NOMO-1 (cell line): ENCODE measurements around the gene CSF3R.
A peak's percentile ranks its signal among the peaks of the same experiment; 100 is the strongest.
"Not testable (repeated sequence)": the region's sequence is repeated elsewhere in the genome, so short reads cannot be mapped to it uniquely, and the experiment has no call there.

ENCODE experiments used
- DNase-seq, 2 experiments: peaks; one replicate each; lab custom pipeline; 2025; ENCODE audit not compliant: unreplicated experiment in 2 of 2; lab: John Stamatoyannopoulos, UW

The CSF3R gene

DNA sequence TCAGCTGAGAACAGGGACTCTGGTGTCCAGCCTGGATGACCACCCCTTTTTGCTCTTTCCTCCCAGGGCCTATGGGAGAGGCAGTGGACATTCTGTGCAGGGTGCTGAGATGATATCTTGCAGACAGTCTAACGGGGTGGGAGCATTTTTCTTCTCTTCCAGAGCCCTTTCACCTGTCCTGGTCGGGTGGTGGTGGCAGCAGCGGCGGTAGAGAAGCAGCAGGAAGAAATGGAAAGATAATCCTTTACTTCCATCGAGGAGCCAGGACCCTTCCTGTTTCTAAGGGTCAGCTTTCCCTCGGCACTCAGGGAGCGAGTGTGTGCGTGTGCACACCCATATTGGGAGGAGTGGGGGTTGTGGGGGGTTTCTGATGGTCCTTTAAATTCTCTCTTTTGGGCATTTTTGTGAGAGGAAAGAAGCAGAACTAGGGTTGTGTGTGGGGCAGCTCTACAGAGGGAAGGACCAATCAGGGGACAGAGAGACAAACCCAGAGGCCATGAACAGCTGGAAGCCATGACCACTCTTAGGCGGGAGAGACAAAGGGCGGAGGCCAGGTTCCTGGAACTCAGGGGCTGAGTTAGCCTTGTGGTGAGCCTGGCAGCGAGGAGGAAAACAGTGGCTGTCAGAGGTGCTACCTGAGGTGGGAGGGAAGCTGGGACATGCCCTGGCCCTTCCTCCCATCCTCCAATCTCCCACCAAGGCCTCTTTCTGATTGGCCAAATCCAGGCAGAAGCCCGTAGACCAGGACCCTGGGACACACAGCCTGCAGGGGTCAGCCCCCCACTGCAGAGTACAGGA, 31.2 kb upstream of the CSF3R start:
- no peak for DNase-seq

- no peak for DNase-seq
Observed at GRCh38 chr1:36512842-36513241, 30.1 kb upstream of the CSF3R start.

- no peak for DNase-seq
Observed at GRCh38 chr1:36511804-36512798, 29.4 kb upstream of the CSF3R start.

DNA sequence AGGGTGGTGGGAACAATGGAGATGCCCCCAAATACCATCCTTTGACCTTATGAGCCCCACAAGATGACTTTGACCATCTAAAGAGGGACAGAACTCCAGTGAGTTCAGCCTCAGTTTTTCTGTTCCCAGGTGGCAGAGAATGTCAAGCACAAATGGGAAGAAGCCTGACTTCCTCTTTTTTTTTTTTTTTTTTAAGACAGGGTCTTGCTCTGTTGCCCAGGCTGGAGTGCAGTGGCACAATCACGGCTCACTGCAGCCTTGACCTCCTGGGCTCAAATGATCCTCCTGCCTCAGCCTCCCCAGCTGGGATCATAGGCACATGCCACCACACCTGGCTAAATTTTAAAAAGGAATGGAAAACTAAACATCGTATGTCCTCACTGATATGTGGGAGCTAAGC, 28.5 kb upstream of the CSF3R start:
- not testable (repeated sequence) for DNase-seq

- no peak for DNase-seq
Observed at GRCh38 chr1:36510418-36510817, 27.7 kb upstream of the CSF3R start.

GRCh38 chr1:36508257-36508656, 25.5 kb upstream of the CSF3R start:
- DNase-seq: no peak

DNA sequence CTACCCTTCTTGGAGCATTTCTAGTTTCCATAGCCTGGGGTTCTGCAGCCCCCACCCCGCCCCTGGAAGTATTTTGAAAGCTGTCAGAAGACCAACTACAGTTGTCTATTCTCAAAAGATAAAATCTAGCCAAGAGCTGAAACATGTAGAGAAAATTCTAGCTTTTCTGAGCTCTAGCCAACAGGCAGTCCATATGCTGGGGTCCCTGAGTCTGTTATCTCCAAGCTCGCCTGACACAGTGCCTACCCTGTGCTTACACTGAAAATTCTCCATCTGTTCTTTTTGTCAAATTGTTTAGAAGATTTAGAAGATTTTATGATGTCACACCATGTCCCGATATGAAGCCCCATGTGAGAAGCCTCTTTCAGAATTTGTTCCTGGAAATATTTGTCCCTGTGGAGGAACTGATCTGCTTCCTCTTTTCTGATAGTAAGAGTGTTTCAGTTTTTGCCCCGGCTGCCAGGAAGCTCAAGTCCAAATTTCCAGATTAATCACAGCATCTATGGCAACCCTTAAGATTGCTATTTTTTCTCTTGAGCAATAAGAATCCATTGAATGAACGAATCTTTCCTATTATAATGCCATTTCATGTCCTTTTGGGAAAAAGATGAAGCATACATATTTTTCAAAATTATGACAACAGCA, 23.7 kb upstream of the CSF3R start:
- no peak for DNase-seq

DNA sequence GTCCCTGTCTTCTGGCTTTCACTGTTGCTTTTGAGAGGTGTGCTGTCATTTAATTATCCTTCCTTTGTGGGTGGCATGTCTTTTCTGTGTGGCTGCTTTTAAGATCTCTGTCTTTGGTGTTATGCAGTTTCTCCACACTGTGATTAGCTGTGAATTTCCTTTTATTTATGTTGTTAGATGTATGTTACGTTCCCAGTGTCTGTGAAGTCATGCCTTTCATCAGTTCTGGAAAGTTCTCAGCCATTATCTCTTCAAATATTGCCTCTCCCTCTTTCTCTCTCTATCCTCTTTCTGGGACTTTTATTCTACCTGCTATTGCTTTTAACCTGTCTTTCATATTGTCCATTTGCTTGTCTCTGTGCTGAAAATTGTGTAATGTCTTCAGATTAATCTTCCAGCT, 21.0 kb upstream of the CSF3R start:
- DNase-seq: no peak

DNA sequence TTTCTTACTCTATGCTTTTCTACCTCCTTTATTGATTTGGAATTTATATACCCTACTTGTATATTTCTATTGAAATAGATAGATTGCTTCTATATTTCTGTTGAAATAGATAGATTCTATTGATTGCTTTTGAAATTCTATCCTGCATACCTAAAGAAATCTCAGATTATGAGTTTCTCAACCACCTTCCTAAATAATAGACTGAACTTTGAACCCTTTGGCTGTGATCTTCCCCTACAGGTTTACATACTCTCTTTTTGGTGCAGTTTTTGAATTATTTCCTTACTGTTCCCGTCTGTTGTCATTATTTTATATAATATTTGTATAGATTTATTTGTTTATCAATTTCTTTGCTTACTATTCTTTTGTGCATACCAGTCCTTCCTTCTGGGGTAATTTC, 20.4 kb upstream of the CSF3R start:
- DNase-seq: no peak

DNA sequence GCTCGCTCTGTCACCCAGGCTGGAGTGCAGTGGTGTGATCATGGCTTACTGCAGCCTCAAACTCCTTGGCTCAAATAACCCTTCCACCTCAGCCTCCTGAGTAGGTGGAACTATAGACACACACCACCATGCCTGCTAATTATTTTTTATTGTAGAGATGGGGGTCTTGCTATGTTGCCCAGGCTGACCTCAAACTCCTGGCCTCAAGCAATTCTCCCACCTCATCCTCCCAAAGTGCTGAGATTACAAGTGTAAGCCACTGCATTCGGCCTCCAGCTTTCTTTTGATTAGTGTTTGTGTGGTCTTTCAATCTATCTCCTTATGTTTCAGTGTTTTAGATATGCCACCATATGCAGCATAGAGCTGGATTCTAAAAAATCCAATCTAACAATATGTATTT, 19.9 kb upstream of the CSF3R start:
- no peak for DNase-seq

- DNase-seq: not testable (repeated sequence)
Observed at GRCh38 chr1:36501911-36502310, 19.2 kb upstream of the CSF3R start.

DNA sequence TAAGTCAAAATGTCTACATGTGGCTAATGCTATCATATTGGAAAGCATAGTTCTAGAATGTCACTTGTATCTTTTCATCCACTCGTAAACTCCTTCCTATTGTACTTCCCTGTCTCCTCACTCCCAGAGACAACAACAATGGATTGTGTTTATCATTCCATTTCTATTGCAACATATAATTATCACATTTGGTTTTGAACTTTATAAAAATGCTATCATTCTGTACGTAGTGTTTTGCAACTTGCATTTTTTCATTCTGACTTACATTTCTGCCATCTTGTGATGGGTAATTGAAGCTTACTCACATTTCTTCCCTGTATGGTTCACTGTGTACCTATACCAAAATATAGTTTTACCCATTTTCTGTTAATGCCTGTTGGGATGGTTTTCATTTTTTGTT, 14.5 kb upstream of the CSF3R start:
- no peak for DNase-seq

GRCh38 chr1:36494971-36495370, 12.3 kb upstream of the CSF3R start:
- DNase-seq: no peak

DNA sequence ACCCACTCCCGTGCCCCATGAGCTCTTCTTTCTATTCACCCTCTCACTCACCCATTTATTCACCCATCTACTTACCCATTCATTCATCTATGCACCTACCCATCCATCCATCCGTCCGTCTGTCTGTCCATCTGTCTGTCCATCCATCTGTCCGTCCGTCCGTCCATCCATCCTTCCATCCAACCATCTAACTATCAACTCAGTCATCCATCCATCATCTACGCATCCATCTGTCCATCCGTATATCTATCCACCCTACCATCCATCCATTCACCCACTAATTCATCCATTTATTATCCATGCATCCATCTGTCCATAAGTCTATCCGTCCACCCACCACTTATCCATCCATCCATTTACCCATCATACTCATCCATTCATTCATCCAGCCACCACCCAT, 10.8 kb upstream of the CSF3R start:
- DNase-seq: no peak

GRCh38 chr1:36492491-36492890, 9.8 kb upstream of the CSF3R start:
- DNase-seq: no peak

DNA sequence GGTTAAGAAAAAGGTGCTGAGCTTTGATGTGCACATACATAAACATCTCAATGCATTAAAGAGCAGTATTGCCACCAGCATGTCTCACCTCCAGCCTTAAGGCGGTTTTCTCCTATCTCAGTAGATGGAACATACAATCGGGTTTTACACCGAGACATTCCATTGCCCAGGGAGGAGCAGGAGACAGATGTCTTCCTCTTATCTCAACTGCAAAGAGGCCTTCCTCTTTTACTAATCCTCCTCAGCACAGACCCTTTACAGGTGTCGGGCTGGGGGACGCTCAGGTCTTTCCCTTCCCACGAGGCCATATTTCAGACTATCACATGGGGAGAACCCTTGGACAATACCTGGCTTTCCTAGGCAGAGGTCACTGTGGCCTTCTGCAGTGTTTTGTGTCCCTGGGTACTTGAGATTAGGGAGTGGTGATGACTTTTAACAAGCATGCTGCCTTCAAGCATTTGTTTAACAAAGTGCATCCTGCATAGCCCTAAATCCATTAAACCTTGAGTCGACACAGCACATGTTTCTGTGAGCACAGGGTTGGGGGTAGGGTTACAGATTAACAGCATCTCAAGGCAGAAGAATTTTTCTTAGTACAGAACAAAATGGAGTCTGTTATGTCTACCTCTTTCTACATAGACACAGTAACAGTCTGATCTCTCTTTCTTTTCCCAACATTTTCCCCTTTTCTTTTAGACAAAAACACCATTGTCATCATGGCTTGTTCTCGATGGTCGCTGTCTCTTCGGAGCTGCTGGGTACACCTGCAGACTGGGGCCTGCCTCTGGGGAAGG, 6.7 kb upstream of the CSF3R start:
- DNase-seq: not testable (repeated sequence)

GRCh38 chr1:36487906-36488305, 5.2 kb upstream of the CSF3R start:
- no peak for DNase-seq

GRCh38 chr1:36487336-36487725, 4.6 kb upstream of the CSF3R start:
- DNase-seq: not testable (repeated sequence)

- peak; percentile 88 to 91 for DNase-seq
Observed at GRCh38 chr1:36486439-36487335, 4.0 kb upstream of the CSF3R start.

DNA sequence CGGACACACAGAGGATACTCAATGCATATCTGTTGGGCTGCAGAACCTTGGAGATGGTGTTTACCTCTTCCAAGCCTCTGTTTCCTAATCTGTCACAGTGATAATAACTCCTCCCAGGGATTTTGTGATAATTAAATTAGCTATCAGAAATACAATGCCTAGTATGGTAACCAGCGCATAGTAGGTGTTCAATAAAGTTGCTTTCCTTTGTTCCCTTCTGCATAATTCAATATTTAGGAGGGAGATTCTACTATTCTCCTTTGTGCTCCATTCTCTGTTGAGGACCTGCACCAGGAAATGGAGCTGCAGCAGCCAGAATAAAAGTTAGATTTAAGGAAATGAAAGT, 3.4 kb upstream of the CSF3R start:
- DNase-seq: no peak
